SU-DHL-6 (cell line): ENCODE measurements around the gene GABRG2.

Experiments
- H2AFZ ChIP-seq: fragments of 200-600 bp; sonication (generic); 2 replicates; pipeline ENCODE4 v1.6.1; 2014; ENCODE audit warnings: low read depth, mild to moderate bottlenecking, moderate library complexity, mixed read lengths, antibody characterized with exemption, low read length; ENCODE audit not compliant: severe bottlenecking
- H3F3A ChIP-seq: fragments of 200-600 bp; shearing (Covaris generic); 2 replicates; pipeline ENCODE4 v1.6.0; 2016; ENCODE audit warnings: antibody characterized with exemption, mild to moderate bottlenecking; ENCODE audit not compliant: insufficient read depth
- H3K27ac ChIP-seq: fragments of 200-600 bp; sonication (generic); 2 replicates; pipeline ENCODE4 v1.5.1; 2016; ENCODE audit warnings: low read depth, mild to moderate bottlenecking, low read length, moderate library complexity, mixed read lengths
- H3K27me3 ChIP-seq: fragments of 200-600 bp; sonication (generic), shearing (Covaris generic); 2 replicates; pipeline ENCODE4 v1.6.0; 2014; ENCODE audit warnings: mild to moderate bottlenecking, low read length
- H3K36me3 ChIP-seq: fragments of 200-600 bp; sonication (generic); 2 replicates; pipeline ENCODE4 v1.6.1; 2014; ENCODE audit warnings: mild to moderate bottlenecking, low read length, mixed read lengths
- H3K4me2 ChIP-seq: fragments of 300-600, 200-600 bp; shearing (Covaris generic), sonication (generic); 2 replicates; pipeline ENCODE4 v1.6.0; 2014; ENCODE audit warnings: low read length, low read depth, mild to moderate bottlenecking; ENCODE audit not compliant: poor library complexity, severe bottlenecking
- H3K4me3 ChIP-seq: fragments of 200-600 bp; sonication (generic); 2 replicates; pipeline ENCODE4 v1.5.1; 2014; ENCODE audit warnings: antibody characterized with exemption, low read length, mild to moderate bottlenecking, mixed read lengths; ENCODE audit not compliant: insufficient read depth, poor library complexity, severe bottlenecking
- H3K79me2 ChIP-seq: fragments of 200-600 bp; sonication (generic); 2 replicates; pipeline ENCODE4 v1.6.1; 2014; ENCODE audit warnings: mild to moderate bottlenecking, low read length, moderate library complexity; ENCODE audit not compliant: insufficient read depth
- H3K9ac ChIP-seq: fragments of 200-600 bp; sonication (generic); 2 replicates; pipeline ENCODE4 v1.7.0; 2014; ENCODE audit warnings: mild to moderate bottlenecking, low read length
- H3K9me2 ChIP-seq: fragments of 200-600 bp; sonication (generic); replicated peaks from 2 replicates; pipeline ENCODE4 v1.6.1; 2014; ENCODE audit warnings: low read length; ENCODE audit not compliant: insufficient read depth
- H3K9me3 ChIP-seq: fragments of 200-600 bp; sonication (generic); 2 replicates; pipeline ENCODE4 v1.6.1; 2014; ENCODE audit warnings: low read length, mixed read lengths; ENCODE audit not compliant: insufficient read depth
- H4K20me1 ChIP-seq: fragments of 200-600 bp; sonication (generic); 2 replicates; pipeline ENCODE4 v1.6.1; 2014; ENCODE audit warnings: low read depth, mild to moderate bottlenecking, antibody characterized with exemption, low read length, moderate library complexity, mixed read lengths
- EZH2phosphoT487 ChIP-seq: fragments of 200-600 bp; sonication (generic), shearing (Covaris generic); conservative IDR thresholded peaks from 2 replicates; pipeline ENCODE4 v1.6.1; 2018; ENCODE audit warnings: mild to moderate bottlenecking, antibody characterized with exemption, low read length, moderate library complexity, mixed read lengths
- TF ChIP-seq, protein P1 (sequence below): fragments of 200-600 bp; sonication (generic); IDR thresholded peaks from one replicate; pipeline ENCODE4 v1.5.1; 2017; ENCODE audit warnings: antibody characterized with exemption, mild to moderate bottlenecking, low read length, moderate library complexity; ENCODE audit not compliant: insufficient read depth, poor library complexity, severe bottlenecking

Gene GABRG2

DNA sequence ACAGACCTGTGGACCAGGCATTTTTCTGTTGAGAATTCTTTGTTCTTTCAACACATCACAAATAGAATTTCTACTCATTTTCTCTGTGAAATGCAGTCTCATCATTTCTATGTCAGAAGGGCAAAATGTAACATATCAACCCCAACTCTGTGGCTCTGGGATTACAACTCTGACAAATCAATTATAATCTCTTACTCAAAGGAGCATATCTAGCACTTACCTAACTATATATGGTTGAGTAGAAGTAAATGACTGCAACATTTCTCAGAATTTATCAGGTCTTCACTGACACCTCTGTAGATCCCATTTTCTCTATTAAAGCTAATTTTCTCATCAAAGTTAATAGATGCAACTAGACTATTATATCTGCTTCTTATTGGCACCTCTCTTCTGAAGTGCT is 64.8 kb downstream of the GABRG2 start:
- no peaks in the 10 kb centered on the region for H3K9me2 ChIP-seq

DNA sequence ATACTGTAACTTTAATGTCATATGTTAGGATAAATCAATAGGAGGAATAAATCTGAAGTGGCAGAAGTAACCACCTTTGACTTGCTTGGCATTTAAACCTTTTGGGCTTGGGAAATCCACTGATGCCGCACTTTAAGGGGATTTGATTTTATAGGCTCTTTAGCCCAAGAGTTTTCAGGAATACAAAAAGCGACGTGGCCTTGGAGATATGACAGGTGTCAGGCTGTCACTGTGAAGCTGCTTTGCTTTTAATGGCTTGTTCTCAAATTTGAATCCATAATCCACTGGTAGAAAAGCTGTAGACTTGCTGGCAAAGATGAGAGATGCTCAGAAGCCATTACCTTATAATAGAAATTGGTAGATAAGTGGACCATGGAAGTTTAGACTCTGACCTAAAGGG is 71.6 kb downstream of the GABRG2 start:
- Histone ChIP-seq H3F3A (no peaks in the 10 kb centered on the region), H3K9me3 (no peaks in the 10 kb centered on the region), H3K9me2 (no peaks in the 10 kb centered on the region), H3K79me2 (no peaks in the 10 kb centered on the region), H3K27ac (no peak overlapping the region), H3K9ac (no peak overlapping the region), H4K20me1 (no peaks in the 10 kb centered on the region), H2AFZ (no peak overlapping the region), H3K27me3 (no peaks in the 10 kb centered on the region), H3K4me3 (no peak overlapping the region), H3K36me3 (no peaks in the 10 kb centered on the region), H3K4me2 (no peak overlapping the region)
- no peak for TF ChIP-seq EZH2phosphoT487
- TF ChIP-seq, protein P1, sequence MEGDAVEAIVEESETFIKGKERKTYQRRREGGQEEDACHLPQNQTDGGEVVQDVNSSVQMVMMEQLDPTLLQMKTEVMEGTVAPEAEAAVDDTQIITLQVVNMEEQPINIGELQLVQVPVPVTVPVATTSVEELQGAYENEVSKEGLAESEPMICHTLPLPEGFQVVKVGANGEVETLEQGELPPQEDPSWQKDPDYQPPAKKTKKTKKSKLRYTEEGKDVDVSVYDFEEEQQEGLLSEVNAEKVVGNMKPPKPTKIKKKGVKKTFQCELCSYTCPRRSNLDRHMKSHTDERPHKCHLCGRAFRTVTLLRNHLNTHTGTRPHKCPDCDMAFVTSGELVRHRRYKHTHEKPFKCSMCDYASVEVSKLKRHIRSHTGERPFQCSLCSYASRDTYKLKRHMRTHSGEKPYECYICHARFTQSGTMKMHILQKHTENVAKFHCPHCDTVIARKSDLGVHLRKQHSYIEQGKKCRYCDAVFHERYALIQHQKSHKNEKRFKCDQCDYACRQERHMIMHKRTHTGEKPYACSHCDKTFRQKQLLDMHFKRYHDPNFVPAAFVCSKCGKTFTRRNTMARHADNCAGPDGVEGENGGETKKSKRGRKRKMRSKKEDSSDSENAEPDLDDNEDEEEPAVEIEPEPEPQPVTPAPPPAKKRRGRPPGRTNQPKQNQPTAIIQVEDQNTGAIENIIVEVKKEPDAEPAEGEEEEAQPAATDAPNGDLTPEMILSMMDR, result no peak

More for the DNA sequence above, 64.8 kb downstream of the GABRG2 start:
- H3K9ac ChIP-seq, result no peak overlapping the region
- no peak overlapping the region for H3K27ac ChIP-seq
- TF ChIP-seq EZH2phosphoT487, result no peak
- TF ChIP-seq, protein P1, result no peak
- no peaks in the 10 kb centered on the region for H3F3A ChIP-seq
- no peak overlapping the region for H3K4me3 ChIP-seq
- H3K36me3 ChIP-seq, result no peaks in the 10 kb centered on the region
- no peaks in the 10 kb centered on the region for H3K27me3 ChIP-seq
- no peaks in the 10 kb centered on the region for H4K20me1 ChIP-seq
- H2AFZ ChIP-seq, result no peak overlapping the region
- no peak overlapping the region for H3K4me2 ChIP-seq
- H3K79me2 ChIP-seq, result no peaks in the 10 kb centered on the region
- H3K9me3 ChIP-seq, result no peaks in the 10 kb centered on the region

- Histone ChIP-seq H4K20me1 (no peaks in the 10 kb centered on the region), H3K4me2 (no peak overlapping the region), H3K4me3 (no peak overlapping the region), H3F3A (no peaks in the 10 kb centered on the region), H3K36me3 (no peaks in the 10 kb centered on the region), H3K27ac (no peak overlapping the region), H3K79me2 (no peaks in the 10 kb centered on the region), H2AFZ (no peak overlapping the region), H3K9me2 (no peaks in the 10 kb centered on the region), H3K27me3 (no peaks in the 10 kb centered on the region), H3K9ac (no peak overlapping the region), H3K9me3 (no peaks in the 10 kb centered on the region)
- TF ChIP-seq EZH2phosphoT487, result no peak
- TF ChIP-seq, protein P1, result no peak
These were observed 86.7 kb downstream of the GABRG2 start for GRCh38 chr5:162154242-162154641.
